ENCODE results near the gene INTS15.

DNA sequence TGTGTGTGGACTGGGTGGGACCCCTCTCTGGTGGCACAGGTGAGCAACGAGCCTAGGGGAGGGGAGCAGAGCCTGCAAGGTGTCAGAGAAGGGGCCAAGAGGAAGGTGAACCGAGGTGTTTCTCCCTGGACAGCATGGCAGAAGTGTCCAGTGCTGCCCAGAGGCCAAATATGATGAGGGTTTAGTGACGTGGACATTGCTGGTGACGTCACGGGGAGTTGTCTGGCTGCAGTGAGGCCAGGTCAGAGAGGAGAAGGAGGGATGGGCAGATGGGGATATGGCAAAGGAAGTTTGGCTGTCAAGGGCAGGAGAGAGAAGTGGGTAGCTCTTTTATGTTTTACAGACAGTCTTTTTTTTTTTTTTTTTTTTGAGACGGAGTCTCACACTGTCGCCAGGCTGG lies 23.0 kb downstream of the INTS15 start:
- TF ChIP-seq, protein P1, sequence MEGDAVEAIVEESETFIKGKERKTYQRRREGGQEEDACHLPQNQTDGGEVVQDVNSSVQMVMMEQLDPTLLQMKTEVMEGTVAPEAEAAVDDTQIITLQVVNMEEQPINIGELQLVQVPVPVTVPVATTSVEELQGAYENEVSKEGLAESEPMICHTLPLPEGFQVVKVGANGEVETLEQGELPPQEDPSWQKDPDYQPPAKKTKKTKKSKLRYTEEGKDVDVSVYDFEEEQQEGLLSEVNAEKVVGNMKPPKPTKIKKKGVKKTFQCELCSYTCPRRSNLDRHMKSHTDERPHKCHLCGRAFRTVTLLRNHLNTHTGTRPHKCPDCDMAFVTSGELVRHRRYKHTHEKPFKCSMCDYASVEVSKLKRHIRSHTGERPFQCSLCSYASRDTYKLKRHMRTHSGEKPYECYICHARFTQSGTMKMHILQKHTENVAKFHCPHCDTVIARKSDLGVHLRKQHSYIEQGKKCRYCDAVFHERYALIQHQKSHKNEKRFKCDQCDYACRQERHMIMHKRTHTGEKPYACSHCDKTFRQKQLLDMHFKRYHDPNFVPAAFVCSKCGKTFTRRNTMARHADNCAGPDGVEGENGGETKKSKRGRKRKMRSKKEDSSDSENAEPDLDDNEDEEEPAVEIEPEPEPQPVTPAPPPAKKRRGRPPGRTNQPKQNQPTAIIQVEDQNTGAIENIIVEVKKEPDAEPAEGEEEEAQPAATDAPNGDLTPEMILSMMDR (IDR thresholded peaks at IDR 0.05; ENCODE audit: borderline replicate concordance, extremely low read depth, low read length, poor library complexity, severe bottlenecking), result no peak
- TF ChIP-seq EZH2 (IDR thresholded peaks at IDR 0.05; ENCODE audit: borderline replicate concordance, low read depth, low read length, severe bottlenecking), result no peak

All from DND-41 (cell line).